Urinary bladder (tissue), 4 donors: Measurements from ENCODE around the gene CC2D1B. TPM values are rescaled to one million over a fixed set of nuclear protein-coding genes. Genes with fewer than 3 reads are reported as not detected.

ENCODE experiments used
- DNase-seq: peaks from one replicate; pipeline ENCODE4 v3.0.0-alpha.2; 2015; ENCODE audit errors: extremely low spot score
- H3K27ac ChIP-seq: one replicate; pipeline ENCODE4 v1.5.1; 2013; ENCODE audit warnings: low read depth, mild to moderate bottlenecking, moderate library complexity
- H3K36me3 ChIP-seq: one replicate; pipeline ENCODE4 v1.6.1; 2013; ENCODE audit warnings: mild to moderate bottlenecking, moderate library complexity; ENCODE audit not compliant: insufficient read depth
- H3K4me1 ChIP-seq: one replicate; pipeline ENCODE4 v1.6.1; 2013; ENCODE audit warnings: mild to moderate bottlenecking, moderate library complexity; ENCODE audit not compliant: insufficient read depth
- H3K4me3 ChIP-seq: one replicate; pipeline ENCODE4 v1.5.1; 2013; ENCODE audit warnings: low read depth, low read length
- WGBS: extraction: QIAGEN DNeasy Blood & Tissue Kit; methylation state at CpG from one replicate; pipeline ENCODE4 v1.1.7; 2013; 5-methylcytosine and 5-hydroxymethylcytosine counted together
- polyA plus RNA-seq: library from polyadenylated mRNA; stranded (reverse); fragments of 200-250 nt; gene quantifications from one replicate; pipeline ENCODE4 v1.2.3, GENCODE V29; 2013
- total RNA-seq: library from RNA; depleted of rRNA; stranded (reverse); fragments of >200 nt; gene quantifications from one replicate; pipeline ENCODE4 v1.2.3, GENCODE V29; 2014
- donor health status: healthy with polysubstance abuse.
- donor health status: healthy.

The CC2D1B gene
- total and polyA plus RNA-seq, 2 donors = 8.8 to 16.3 TPM

- Histone ChIP-seq H3K36me3 (no peaks in the 10 kb centered on the region), H3K27ac (no peak overlapping the region), H3K4me3 (peak overlapping the region; percentile 38), H3K4me1 (no peaks in the 10 kb centered on the region)
- WGBS = 7% methylated on average over 51 of the region's 51 CpGs
- DNase-seq = no peak
Observed at GRCh38 chr1:52368383-52369172, 2.6 kb upstream of the CC2D1B start.

GRCh38 chr1:52367272-52367671 is 1.3 kb upstream of the CC2D1B start:
- WGBS = 93% methylated on average over 5 of the region's 5 CpGs
- H3K4me3 ChIP-seq = no peak overlapping the region
- H3K27ac ChIP-seq = no peak overlapping the region
- H3K4me1 ChIP-seq = no peaks in the 10 kb centered on the region
- DNase-seq = no peak
- H3K36me3 ChIP-seq = no peaks in the 10 kb centered on the region

- 14% methylated on average over 8 of the region's 8 CpGs for whole genome bisulfite sequencing
- Histone ChIP-seq H3K27ac (no peak overlapping the region), H3K4me1 (no peaks in the 10 kb centered on the region), H3K36me3 (no peaks in the 10 kb centered on the region), H3K4me3 (peak overlapping the region; percentile 94)
- DNase-seq = no peak
Observed at GRCh38 chr1:52366517-52366827, 467 bp upstream of the CC2D1B start.

GRCh38 chr1:52365071-52365745 is 797 bp downstream of the CC2D1B start:
- peaks cover 4% of the 10 kb centered on the region for H3K36me3 ChIP-seq
- DNase-seq = no peak
- 6% methylated on average over 22 of the region's 22 CpGs for WGBS
- no peaks in the 10 kb centered on the region for H3K4me1 ChIP-seq
- H3K27ac ChIP-seq = peak overlapping the region; percentile 97
- H3K4me3 ChIP-seq = peak overlapping the region; percentile 94

- no peaks in the 10 kb centered on the region for H3K4me1 ChIP-seq
- no peak overlapping the region for H3K4me3 ChIP-seq
- H3K27ac ChIP-seq = no peak overlapping the region
- no peak for DNase-seq
- WGBS = 79% methylated on average over 5 of the region's 5 CpGs
- H3K36me3 ChIP-seq = peaks cover 4% of the 10 kb centered on the region
Observed at GRCh38 chr1:52364235-52364839, 1.7 kb downstream of the CC2D1B start.

- H3K4me3 ChIP-seq = no peak overlapping the region
- H3K4me1 ChIP-seq = no peaks in the 10 kb centered on the region
- DNase-seq = no peak
- WGBS = 89% methylated on average over 7 of the region's 7 CpGs
- H3K36me3 ChIP-seq = peaks cover 13% of the 10 kb centered on the region
- H3K27ac ChIP-seq = no peak overlapping the region
Observed at GRCh38 chr1:52360595-52360968, 5.4 kb downstream of the CC2D1B start.

GRCh38 chr1:52359676-52360594 is 6.1 kb downstream of the CC2D1B start:
- Histone ChIP-seq H3K36me3 (peaks cover 13% of the 10 kb centered on the region), H3K4me1 (no peaks in the 10 kb centered on the region), H3K4me3 (no peak overlapping the region), H3K27ac (no peak overlapping the region)
- 94% methylated on average over 24 of the region's 24 CpGs for WGBS
- no peak for DNase-seq

- H3K36me3 ChIP-seq = peaks cover 14% of the 10 kb centered on the region
- no peak overlapping the region for H3K4me3 ChIP-seq
- H3K27ac ChIP-seq = no peak overlapping the region
- no peak for DNase-seq
- H3K4me1 ChIP-seq = no peaks in the 10 kb centered on the region
- 96% methylated on average over 18 of the region's 18 CpGs for WGBS
Observed at GRCh38 chr1:52358851-52359497, 7.0 kb downstream of the CC2D1B start.

- 95% methylated on average over 9 of the region's 9 CpGs for WGBS
- peaks cover 17% of the 10 kb centered on the region for H3K36me3 ChIP-seq
- no peak for DNase-seq
- no peaks in the 10 kb centered on the region for H3K4me1 ChIP-seq
- no peak overlapping the region for H3K4me3 ChIP-seq
- H3K27ac ChIP-seq = no peak overlapping the region
Observed at GRCh38 chr1:52357397-52357796, 8.6 kb downstream of the CC2D1B start.

- peaks cover 17% of the 10 kb centered on the region for H3K36me3 ChIP-seq
- no peak overlapping the region for H3K27ac ChIP-seq
- H3K4me3 ChIP-seq = no peak overlapping the region
- H3K4me1 ChIP-seq = no peaks in the 10 kb centered on the region
- no peak for DNase-seq
- 92% methylated on average over 8 of the region's 8 CpGs for WGBS
Observed at GRCh38 chr1:52356818-52357355, 9.1 kb downstream of the CC2D1B start.

GRCh38 chr1:52355847-52356505 is 10.0 kb downstream of the CC2D1B start:
- Histone ChIP-seq H3K27ac (no peak overlapping the region), H3K4me1 (no peaks in the 10 kb centered on the region), H3K36me3 (peaks cover 16% of the 10 kb centered on the region), H3K4me3 (no peak overlapping the region)
- 87% methylated on average over 11 of the region's 11 CpGs for WGBS
- no peak for DNase-seq

GRCh38 chr1:52355436-52355835 is 10.6 kb downstream of the CC2D1B start:
- Histone ChIP-seq H3K4me1 (no peaks in the 10 kb centered on the region), H3K36me3 (peaks cover 13% of the 10 kb centered on the region), H3K4me3 (no peak overlapping the region), H3K27ac (no peak overlapping the region)
- WGBS = 95% methylated on average over 8 of the region's 8 CpGs
- no peak for DNase-seq
